ENCODE data around the gene PPP1R9A.

Gene PPP1R9A

DNA sequence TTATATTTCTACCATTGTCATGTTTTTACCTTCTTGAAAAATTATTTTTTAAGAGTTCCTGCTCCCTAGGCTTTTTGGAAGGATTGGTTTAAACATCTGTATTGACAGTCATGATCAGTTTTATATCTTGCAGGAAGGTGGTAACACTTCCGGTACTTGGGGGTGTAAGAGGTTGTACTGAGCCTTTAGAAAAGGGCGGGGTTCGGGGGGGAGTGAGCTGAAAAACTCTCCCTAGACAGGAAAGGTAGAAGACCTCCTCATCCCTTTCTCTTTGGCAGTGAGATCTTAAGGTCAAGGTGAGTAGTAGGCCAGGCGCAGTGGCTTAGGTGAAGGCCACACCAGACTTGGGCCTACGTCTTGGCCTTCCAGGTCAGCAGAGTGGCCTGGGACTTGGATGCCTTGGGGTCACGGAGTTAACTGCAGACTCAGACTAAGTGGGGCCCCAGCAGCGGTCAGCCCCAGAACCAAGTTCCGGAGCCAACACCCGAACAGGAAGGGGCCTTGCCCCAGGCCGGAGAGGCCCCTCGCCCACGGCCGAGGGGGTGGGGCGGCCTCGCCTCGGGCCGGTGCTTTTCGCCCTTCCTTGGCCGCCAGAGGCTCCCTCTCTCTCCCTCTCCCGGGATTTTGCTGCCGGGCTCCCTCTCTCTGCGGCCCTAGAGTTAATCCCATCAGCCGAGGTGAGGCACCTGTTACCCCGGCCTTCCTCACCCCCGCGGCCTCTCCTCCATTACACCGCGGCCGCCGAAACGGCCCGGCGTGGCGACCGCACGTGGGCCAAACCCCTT is at the start of gene PPP1R9A:
Gene PPP1R9A (plus strand): TSS at position 569 of the 785 bp plus-strand sequence. CDS start 2,520 bp downstream, outside the sequence.
- H3K4me1 ChIP-seq, result peaks cover 9% of the 10 kb centered on the region
- peak within 1 kb of the TSS; percentile 79 for H3K4me2 ChIP-seq (ENCODE audit: low read length)
- H3K9me3 ChIP-seq (ENCODE audit: control insufficient read depth, low read length), result no peaks in the 10 kb centered on the region
- H3K36me3 ChIP-seq (ENCODE audit: control insufficient read depth, insufficient read depth, low read length), result no peaks in the 10 kb centered on the region
- H2AFZ ChIP-seq, result peak within 1 kb of the TSS; percentile 93
- H3K27me3 ChIP-seq (ENCODE audit: control insufficient read depth, insufficient read depth, low read length), result no peaks in the 10 kb centered on the region
- H3K4me3 ChIP-seq (ENCODE audit: low read depth, low read length), result peak within 1 kb of the TSS; percentile 63
- peaks cover 9% of the 10 kb centered on the region for H3K79me2 ChIP-seq
- H3K27ac ChIP-seq, result peak within 1 kb of the TSS; percentile 91
- H3K9ac ChIP-seq, result peak within 1 kb of the TSS; percentile 81
- TF ChIP-seq, protein P1, sequence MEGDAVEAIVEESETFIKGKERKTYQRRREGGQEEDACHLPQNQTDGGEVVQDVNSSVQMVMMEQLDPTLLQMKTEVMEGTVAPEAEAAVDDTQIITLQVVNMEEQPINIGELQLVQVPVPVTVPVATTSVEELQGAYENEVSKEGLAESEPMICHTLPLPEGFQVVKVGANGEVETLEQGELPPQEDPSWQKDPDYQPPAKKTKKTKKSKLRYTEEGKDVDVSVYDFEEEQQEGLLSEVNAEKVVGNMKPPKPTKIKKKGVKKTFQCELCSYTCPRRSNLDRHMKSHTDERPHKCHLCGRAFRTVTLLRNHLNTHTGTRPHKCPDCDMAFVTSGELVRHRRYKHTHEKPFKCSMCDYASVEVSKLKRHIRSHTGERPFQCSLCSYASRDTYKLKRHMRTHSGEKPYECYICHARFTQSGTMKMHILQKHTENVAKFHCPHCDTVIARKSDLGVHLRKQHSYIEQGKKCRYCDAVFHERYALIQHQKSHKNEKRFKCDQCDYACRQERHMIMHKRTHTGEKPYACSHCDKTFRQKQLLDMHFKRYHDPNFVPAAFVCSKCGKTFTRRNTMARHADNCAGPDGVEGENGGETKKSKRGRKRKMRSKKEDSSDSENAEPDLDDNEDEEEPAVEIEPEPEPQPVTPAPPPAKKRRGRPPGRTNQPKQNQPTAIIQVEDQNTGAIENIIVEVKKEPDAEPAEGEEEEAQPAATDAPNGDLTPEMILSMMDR (IDR thresholded peaks at IDR 0.05), result peak; percentile 38

DNA sequence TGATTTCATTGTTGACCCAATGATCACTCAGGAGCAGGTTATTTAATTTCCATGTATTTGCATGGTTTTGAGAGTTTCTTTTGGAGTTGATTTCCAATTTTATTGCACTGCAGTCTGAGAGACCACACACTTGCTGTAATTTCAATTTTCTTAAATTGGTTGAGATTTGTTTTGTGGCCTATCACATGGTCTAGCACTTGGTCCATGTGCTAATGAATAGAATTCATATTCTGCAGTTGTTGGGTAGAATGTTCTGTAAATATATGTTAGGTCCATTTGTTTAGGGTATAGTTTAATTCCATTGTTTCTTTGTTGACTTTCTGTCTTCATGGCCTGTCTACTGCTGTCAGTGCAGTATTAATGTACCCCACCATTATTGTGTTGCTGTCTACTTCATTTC is 36.3 kb upstream of the PPP1R9A start:
- Histone ChIP-seq H3K27ac (no peak overlapping the region), H3K79me2 (no peaks in the 10 kb centered on the region), H3K4me3 (ENCODE audit: low read depth, low read length) (no peak overlapping the region), H2AFZ (no peak overlapping the region), H3K36me3 (ENCODE audit: control insufficient read depth, insufficient read depth, low read length) (no peaks in the 10 kb centered on the region), H3K9ac (no peak overlapping the region), H3K27me3 (ENCODE audit: control insufficient read depth, insufficient read depth, low read length) (no peaks in the 10 kb centered on the region), H3K4me2 (ENCODE audit: low read length) (no peak overlapping the region), H3K4me1 (no peaks in the 10 kb centered on the region), H3K9me3 (ENCODE audit: control insufficient read depth, low read length) (no peaks in the 10 kb centered on the region)
- TF ChIP-seq, protein P1 (IDR thresholded peaks at IDR 0.05), result no peak

DNA sequence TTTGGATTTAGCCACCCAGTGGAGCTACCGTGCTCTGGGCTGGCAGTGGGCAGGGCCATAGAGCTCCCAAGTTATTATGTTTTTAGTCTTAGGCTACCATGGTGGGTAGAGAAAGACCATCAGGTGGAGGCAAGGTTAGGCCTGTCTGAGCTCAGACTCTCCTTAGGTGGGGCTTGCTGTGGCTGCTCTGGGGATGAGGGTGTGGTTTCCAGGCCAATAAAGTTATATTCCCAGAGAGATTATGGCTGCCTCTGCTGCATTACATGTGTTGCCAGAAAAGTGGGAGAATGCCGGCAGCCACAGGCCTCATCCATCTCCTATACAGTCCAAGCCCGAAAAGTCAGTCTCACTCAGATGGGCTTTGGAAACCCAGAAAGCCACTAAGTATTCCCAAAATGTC is 34.2 kb upstream of the PPP1R9A start:
- H3K9ac ChIP-seq, result no peak overlapping the region
- H2AFZ ChIP-seq, result no peak overlapping the region
- no peak overlapping the region for H3K27ac ChIP-seq
- H3K4me1 ChIP-seq, result no peaks in the 10 kb centered on the region
- H3K79me2 ChIP-seq, result no peaks in the 10 kb centered on the region
- TF ChIP-seq, protein P1 (IDR thresholded peaks at IDR 0.05), result no peak
- H3K4me3 ChIP-seq (ENCODE audit: low read depth, low read length), result no peak overlapping the region
- no peaks in the 10 kb centered on the region for H3K36me3 ChIP-seq (ENCODE audit: control insufficient read depth, insufficient read depth, low read length)
- no peaks in the 10 kb centered on the region for H3K9me3 ChIP-seq (ENCODE audit: control insufficient read depth, low read length)
- H3K27me3 ChIP-seq (ENCODE audit: control insufficient read depth, insufficient read depth, low read length), result no peaks in the 10 kb centered on the region
- no peak overlapping the region for H3K4me2 ChIP-seq (ENCODE audit: low read length)

DNA sequence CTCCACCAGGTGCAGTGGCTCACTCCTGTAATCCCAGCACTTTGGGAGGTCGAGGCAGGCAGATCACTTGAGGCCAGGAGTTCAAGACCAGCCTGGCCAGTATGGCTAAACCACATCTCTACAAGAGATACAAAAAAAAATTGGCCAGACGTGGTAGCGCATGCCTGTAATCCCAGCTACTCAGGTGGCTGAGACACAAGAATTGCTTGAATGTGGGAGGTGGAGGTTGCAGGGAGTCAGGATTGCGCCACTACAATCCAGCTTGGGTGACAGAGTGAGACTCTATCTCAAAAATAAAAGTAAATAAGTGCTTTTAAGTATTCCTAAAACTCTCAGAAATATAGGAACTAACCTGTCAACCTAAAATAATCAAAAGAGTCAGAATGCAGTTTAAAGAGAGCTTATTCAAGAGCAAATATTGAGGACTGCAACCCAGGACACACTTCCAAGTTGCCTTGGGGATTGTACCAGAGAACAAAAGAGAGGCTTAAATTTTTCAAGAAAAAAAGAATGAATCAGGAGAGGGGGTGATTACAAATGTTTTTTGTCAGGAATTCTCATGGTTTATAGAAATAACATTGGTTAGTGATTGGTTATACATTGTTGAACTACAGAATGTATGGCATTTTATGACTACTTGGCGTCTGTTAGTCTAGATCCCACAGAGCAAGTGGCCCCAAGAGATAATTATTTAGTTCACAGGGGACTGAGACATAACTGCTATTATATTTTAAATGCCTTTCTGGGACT is 33.2 kb upstream of the PPP1R9A start:
- Histone ChIP-seq H3K79me2 (no peaks in the 10 kb centered on the region), H3K9me3 (ENCODE audit: control insufficient read depth, low read length) (no peaks in the 10 kb centered on the region), H3K4me2 (ENCODE audit: low read length) (no peak overlapping the region), H3K4me3 (ENCODE audit: low read depth, low read length) (no peak overlapping the region), H3K9ac (no peak overlapping the region), H3K27me3 (ENCODE audit: control insufficient read depth, insufficient read depth, low read length) (no peaks in the 10 kb centered on the region), H3K27ac (no peak overlapping the region), H3K4me1 (no peaks in the 10 kb centered on the region), H3K36me3 (ENCODE audit: control insufficient read depth, insufficient read depth, low read length) (no peaks in the 10 kb centered on the region), H2AFZ (no peak overlapping the region)
- TF ChIP-seq, protein P1 (IDR thresholded peaks at IDR 0.05), result no peak

All from parathyroid adenoma (tissue), 2 donors.